Neural cell (in vitro differentiated cells): Measurements from ENCODE around the gene QPRT.
"Not testable (repeated sequence)": the region's sequence is repeated elsewhere in the genome, so short reads cannot be mapped to it uniquely, and the experiment has no call there.

Experiments
- CTCF ChIP-seq: fragments of 450-650 bp; IDR thresholded peaks from 2 replicates; pipeline ENCODE4 v1.5.1; 2014; ENCODE audit warnings: antibody characterized with exemption, mild to moderate bottlenecking, moderate library complexity; ENCODE audit not compliant: poor library complexity, severe bottlenecking
- EP300 ChIP-seq: fragments of 450-650 bp; conservative IDR thresholded peaks from 2 replicates; pipeline ENCODE4 v1.6.1; 2014; ENCODE audit warnings: antibody characterized with exemption, mild to moderate bottlenecking, moderate library complexity; ENCODE audit not compliant: poor library complexity, severe bottlenecking
- EZH2 ChIP-seq: fragments of 200-600, 300-800 bp; shearing (Covaris generic), sonication (generic); IDR thresholded peaks from 2 replicates; pipeline ENCODE4 v1.6.1; 2014; ENCODE audit warnings: antibody characterized with exemption, low read length, borderline replicate concordance, mild to moderate bottlenecking; ENCODE audit not compliant: insufficient read depth, poor library complexity, severe bottlenecking
- MXI1 ChIP-seq: fragments of 450-650 bp; conservative IDR thresholded peaks from 2 replicates; pipeline ENCODE4 v1.6.1; 2014; ENCODE audit warnings: antibody characterized with exemption, mild to moderate bottlenecking; ENCODE audit not compliant: poor library complexity, severe bottlenecking
- POLR2AphosphoS5 ChIP-seq: IDR thresholded peaks from 2 replicates; pipeline ENCODE4 v1.6.1; 2012
- RAD21 ChIP-seq: fragments of 450-650 bp; conservative IDR thresholded peaks from 2 replicates; pipeline ENCODE4 v1.6.1; 2014; ENCODE audit warnings: antibody characterized with exemption, mild to moderate bottlenecking, moderate library complexity
- REST ChIP-seq: IDR thresholded peaks from 2 replicates; pipeline ENCODE4 v1.6.1; 2012; ENCODE audit warnings: borderline replicate concordance
- SMC3 ChIP-seq: fragments of 450-650 bp; conservative IDR thresholded peaks from 2 replicates; pipeline ENCODE4 v1.6.1; 2014; ENCODE audit warnings: antibody characterized with exemption, mild to moderate bottlenecking, moderate library complexity; ENCODE audit not compliant: poor library complexity
- TAF1 ChIP-seq: IDR thresholded peaks from 2 replicates; pipeline ENCODE4 v1.6.1; 2012; ENCODE audit warnings: low read depth

- TF ChIP-seq RAD21, SMC3, CTCF, EP300, POLR2AphosphoS5, EZH2, REST, MXI1, TAF1: not testable (repeated sequence)
Measured at GRCh38 chr16:29739927-29740629, 61.1 kb downstream of the QPRT start.
